Adrenal gland (tissue), 5 donors: ENCODE data around the gene SLC30A7.

ENCODE experiments used
- CTCF ChIP-seq, 6 experiments: fragments of 450-650 bp in 4 of 6; fragments of 200-600 bp in 2 of 6; sonication (generic) in 1 of 6; IDR thresholded peaks; 1 replicate in 5 of 6; 2 replicates in 1 of 6; pipeline versions ENCODE4 v1.5.1 to v1.8.0; 2016 to 2021; ENCODE audit warnings: antibody characterized with exemption in 6 of 6, mild to moderate bottlenecking in 2 of 6, moderate library complexity in 1 of 6
- POLR2A ChIP-seq, 2 donors: fragments of 450-650 bp; IDR thresholded peaks; one replicate each; pipeline ENCODE4 v1.6.1; 2017; ENCODE audit warnings: antibody characterized with exemption in 2 of 2, mild to moderate bottlenecking in 2 of 2, moderate library complexity in 1 of 2
- donor health status: DM: no; HTN: no; CAD: no.

- TF ChIP-seq CTCF (IDR thresholded peaks at IDR 0.05) (no peak), POLR2A (IDR thresholded peaks at IDR 0.05) (no peak)
Observed at GRCh38 chr1:100892554-100892953, 3.3 kb upstream of the SLC30A7 start.
